Activated CD8-positive, alpha-beta memory T cell treated with anti-CD3 and anti-CD28 coated beads, Interleukin-2, amount 50 U/mL, for 48 hours (primary cell): ENCODE measurements around the gene GATB.

Experiments
- DNase-seq: peaks from one replicate; pipeline ENCODE4 v3.0.0-alpha.2; 2020

Gene GATB

DNA sequence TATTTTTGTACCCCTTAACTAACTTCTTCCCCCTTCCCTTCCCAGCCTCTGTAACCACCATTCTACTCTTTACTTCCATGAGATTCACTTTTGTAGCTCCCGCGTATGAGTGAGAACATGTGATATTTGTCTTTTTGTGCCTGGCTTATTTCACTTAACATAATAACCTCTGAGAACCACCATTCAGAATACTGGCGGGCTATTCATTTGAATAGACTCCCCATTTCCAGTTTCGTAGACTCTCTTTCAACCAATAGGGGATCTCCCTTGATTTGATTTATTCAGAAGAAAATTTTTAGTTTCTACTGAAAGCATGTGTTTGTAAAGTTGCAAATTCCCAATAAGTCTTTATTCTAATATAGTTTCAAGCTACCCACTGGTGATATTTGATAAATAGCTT is 117.2 kb downstream of the GATB start:
- DNase-seq: no peak

GRCh38 chr4:151641983-151642382 is 118.8 kb downstream of the GATB start:
- no peak for DNase-seq

- DNase-seq: no peak
Observed at GRCh38 chr4:151641167-151641566, 119.6 kb downstream of the GATB start.

- no peak for DNase-seq
Observed at GRCh38 chr4:151640381-151640780, 120.4 kb downstream of the GATB start.

- no peak for DNase-seq
Observed at GRCh38 chr4:151638295-151638858, 122.4 kb downstream of the GATB start.

DNA sequence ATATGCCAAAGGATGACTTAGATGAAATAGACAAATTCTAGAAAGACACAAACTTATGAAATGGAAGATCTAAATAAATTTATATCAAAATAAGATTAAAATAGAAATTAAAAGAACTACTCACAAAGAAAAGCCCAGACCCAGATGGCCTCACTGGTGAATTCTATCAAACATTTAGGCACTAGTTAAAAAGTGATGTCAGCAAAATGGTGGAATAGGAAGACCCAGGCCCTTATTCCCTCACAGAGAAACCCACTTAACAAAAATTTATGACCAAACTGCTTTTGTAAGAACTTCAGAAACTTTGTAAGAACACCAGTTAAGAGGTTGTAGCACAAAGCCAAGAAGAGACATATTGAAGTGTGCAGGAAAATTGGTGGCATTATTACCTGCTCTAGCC is 129.5 kb downstream of the GATB start:
- no peak for DNase-seq

DNA sequence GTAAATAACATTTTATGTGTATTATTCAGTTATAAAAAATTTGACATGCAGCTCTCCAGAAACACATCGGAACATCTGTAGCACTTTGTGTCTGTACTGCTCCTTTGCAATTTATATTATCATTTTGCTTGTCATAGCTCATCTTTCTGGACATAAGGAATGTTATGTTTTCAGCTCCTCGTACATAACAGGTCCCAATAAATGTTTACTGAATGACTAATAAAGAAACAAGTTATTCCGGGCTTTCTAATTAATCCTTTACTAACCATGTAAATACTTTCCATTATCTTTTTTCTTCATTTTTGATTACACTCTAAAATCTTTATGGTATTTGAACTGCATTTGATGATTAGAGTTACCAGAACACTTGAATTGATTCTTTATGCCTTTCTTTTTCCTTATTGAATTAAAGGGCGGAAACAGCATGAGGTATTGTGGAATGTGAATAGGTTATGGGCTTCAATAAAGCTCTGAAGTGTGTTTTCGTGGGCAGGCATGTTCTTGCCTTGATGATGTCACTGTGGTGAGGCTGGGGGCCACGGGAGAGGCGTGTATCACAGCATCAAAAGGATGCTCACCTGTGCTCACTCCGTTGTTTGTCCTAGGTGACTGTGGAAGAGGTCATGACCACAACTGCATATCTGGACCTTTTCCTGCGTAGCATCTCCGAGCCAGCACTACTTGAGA is 131.6 kb downstream of the GATB start:
- no peak for DNase-seq

- DNase-seq: no peak
Observed at GRCh38 chr4:151628001-151628608, 132.7 kb downstream of the GATB start.

- no peak for DNase-seq
Observed at GRCh38 chr4:151627491-151627890, 133.3 kb downstream of the GATB start.

- no peak for DNase-seq
Observed at GRCh38 chr4:151626751-151627150, 134.1 kb downstream of the GATB start.

DNA sequence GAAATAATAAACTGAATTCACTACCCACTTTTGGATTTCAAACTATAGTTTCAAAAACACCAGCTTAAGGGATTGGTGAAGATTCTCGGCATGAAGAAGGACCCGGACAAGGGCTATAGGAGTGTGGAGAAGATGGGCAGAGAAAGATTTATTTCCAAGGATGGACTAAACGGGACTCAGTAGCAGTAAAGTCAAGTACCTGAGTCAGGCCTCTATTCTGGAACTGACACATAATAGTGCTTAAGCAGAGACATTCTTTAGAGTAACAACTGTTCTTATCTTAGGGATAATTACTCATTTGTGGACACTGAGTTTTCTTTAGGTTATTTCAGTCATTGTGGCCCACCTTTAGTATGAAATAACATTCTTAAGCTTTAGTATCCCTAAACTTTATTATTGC is 134.6 kb downstream of the GATB start:
- DNase-seq: no peak

GRCh38 chr4:151624626-151625565 is 135.9 kb downstream of the GATB start:
- DNase-seq: no peak
